HT-29 (cell line): ENCODE data around the gene C1orf115. TPM values are rescaled to one million over a fixed set of nuclear protein-coding genes. Genes with fewer than 3 reads are reported as not detected.
"Not testable (repeated sequence)": the region's sequence is repeated elsewhere in the genome, so short reads cannot be mapped to it uniquely, and the experiment has no call there.

ENCODE experiments used
- DNase-seq: peaks from one replicate; pipeline ENCODE4 v3.0.0-alpha.2; 2015; ENCODE audit warnings: low spot score
- total RNA-seq: library from RNA; depleted of rRNA; stranded (reverse); fragments of >200 nt; shearing (Covaris generic); gene quantifications from 2 replicates; pipeline ENCODE4 v1.2.3, GENCODE V29; 2014

Gene C1orf115
- total RNA-seq, 1 experiment from 2014 or later, result 0.28 TPM

- DNase-seq, result no peak
These were observed 2.5 kb downstream of the C1orf115 start for GRCh38 chr1:220692436-220693228.

- no peak for DNase-seq
These were observed 4.8 kb downstream of the C1orf115 start for GRCh38 chr1:220694866-220695382.

DNA sequence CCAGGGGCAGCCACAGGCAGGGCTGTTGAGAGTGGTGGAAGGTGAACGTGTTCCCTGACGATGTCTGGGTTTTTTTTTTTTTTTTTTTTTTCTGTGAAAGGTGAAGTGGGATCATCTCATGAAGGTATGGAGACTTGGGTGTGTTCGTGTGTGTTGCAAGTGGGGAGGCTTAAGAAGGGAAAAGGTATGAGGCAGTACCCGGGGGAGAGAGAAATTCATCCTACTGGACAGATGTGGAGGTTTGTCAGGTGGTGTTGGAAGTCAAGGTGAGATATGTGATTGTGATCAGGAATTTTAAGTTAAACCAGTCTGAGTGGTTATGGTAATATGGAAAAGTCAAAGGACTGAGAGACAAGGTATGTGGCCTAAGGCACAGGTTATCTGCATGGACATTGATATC lies 5.3 kb downstream of the C1orf115 start:
- DNase-seq, result no peak

GRCh38 chr1:220696226-220696862 lies 6.2 kb downstream of the C1orf115 start:
- DNase-seq, result no peak

GRCh38 chr1:220696863-220697231 lies 6.7 kb downstream of the C1orf115 start:
- DNase-seq, result no peak

DNA sequence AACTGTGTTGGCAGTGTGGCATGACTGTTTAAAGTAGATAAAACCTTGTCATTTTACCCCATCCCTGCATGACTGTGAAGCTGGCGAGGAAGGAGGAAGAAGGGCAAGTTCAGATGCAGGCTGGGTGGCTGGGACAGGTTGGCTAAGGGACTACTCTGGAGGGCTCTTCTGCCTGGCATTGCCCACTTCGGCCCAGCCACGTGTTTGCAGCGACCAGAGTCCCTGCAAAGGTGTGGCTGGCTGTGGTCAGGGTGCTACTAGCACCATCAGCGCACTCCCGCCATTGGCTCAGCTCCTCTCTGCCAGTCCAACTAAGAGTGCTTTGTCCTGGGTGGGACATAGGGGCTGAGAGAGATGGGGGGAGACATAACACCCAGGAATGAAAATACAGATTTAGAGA lies 7.2 kb downstream of the C1orf115 start:
- no peak for DNase-seq

DNA sequence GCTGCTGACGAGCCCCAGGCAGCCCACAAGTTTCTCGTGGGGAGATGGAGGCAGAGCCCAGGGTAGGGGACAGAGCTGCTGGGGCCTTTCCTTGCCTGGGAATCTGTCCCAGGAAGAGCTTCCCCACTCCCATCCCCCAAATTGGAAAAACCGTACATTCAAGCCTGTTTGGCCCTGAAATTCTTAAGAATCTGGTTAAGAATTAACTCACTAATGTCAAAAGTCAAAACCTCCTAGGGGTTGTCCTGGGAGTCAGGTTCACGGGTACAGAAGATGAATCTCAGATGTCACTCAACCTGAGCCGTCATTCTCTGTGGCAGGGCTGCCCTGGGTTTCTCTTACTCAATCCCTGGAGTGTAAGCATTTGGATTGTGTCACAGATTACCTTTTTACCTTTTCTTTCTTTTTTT lies 8.4 kb downstream of the C1orf115 start:
- DNase-seq, result no peak

- no peak for DNase-seq
These were observed 8.9 kb downstream of the C1orf115 start for GRCh38 chr1:220699044-220699443.

- no peak for DNase-seq
These were observed 10.5 kb downstream of the C1orf115 start for GRCh38 chr1:220700556-220701179.

- no peak for DNase-seq
These were observed 11.8 kb downstream of the C1orf115 start for GRCh38 chr1:220701974-220702373.

DNA sequence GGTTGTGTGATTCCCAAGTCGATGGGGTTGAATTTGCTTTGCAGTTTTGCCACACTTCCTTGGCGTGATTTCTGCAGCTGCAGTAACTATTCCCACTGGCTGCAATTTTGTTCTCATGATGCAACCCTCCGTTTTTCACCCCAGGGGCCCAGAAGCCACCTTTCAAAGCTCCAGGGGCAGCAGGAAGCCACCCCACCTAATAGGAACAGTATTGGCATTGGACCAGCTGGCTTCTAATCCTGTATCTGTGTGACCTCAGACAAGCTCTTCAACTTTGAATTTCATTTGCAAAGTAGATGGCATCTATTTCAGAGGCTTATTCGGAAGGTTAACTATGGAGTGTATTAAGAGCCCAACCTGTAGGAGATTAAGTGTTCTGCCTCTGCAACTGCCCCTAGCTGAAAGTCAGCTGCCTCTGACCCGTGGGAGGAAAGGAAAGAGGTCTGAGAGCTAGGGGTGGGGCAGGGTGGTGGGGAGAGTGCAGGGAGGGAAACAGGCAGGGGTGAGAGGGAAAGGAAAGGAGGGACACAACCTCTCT lies 12.6 kb downstream of the C1orf115 start:
- no peak for DNase-seq

DNA sequence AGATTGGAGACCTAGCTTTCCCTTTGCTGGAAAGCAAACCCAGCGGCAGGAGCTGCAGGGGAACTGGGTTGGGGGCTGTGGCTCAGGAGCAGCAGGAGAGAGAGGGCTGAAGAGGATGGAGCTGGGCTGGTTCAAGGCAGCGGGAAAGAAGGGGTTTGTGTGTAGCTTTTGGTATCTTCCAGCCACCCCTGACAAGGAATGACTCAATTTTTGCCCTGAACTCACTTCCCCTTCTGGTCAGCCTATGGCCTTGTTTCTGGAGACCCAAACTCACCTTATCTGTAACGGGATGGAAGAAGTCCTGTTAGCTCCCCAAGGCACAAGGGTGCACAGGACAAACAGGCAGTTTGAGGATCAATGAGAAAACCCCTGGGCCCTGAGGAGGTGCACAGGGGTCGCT lies 13.1 kb downstream of the C1orf115 start:
- no peak for DNase-seq

GRCh38 chr1:220705782-220706181 lies 15.6 kb downstream of the C1orf115 start:
- DNase-seq, result no peak

DNA sequence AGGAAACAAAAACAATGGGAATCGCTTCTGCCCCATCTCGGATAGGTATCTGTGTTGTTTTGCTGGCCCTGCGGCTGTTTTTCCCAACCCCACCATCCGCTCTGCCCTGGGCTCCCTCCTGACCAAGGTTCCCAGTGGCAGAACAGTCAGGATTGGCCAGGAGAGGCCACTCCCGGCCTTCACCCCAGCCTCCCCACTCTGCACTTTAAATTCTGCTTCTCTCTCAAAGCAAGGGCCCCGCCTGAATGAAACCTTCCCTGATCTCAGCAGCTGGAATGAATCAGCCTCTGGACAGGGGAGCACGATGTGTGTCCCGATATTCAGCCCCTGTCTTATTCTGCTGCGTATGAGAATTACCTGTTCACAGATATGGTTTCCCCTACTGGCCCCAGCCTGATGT lies 16.3 kb downstream of the C1orf115 start:
- no peak for DNase-seq

- no peak for DNase-seq
These were observed 17.0 kb downstream of the C1orf115 start for GRCh38 chr1:220707160-220707559.

GRCh38 chr1:220708244-220708643 lies 18.1 kb downstream of the C1orf115 start:
- DNase-seq, result no peak

- DNase-seq, result no peak
These were observed 19.0 kb downstream of the C1orf115 start for GRCh38 chr1:220708936-220709801.

DNA sequence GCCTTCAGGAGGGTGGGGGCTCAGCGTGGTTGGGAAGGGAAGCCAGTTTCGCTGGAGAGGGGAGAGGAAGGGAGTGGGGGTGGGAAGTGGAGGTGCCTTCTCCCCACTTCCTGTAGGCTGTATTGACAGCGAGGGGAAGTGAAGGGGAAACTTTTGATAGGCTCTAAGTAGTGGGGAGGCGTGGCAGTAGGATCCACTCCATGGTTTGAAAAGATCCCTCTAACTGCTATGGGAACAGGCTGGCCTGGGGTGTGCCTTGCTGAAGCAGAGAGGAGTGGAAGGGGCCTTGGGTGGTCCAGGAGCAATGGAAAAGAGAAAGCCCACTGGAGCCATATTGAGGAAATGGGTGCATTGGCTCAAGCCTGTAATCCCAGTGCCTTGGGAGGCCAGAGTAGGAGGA lies 20.2 kb downstream of the C1orf115 start:
- no peak for DNase-seq

- no peak for DNase-seq
These were observed 21.1 kb downstream of the C1orf115 start for GRCh38 chr1:220711056-220711809.

GRCh38 chr1:220715986-220716385 lies 25.8 kb downstream of the C1orf115 start:
- not testable (repeated sequence) for DNase-seq
